ENCODE measurements around the gene GPATCH3.

DNA sequence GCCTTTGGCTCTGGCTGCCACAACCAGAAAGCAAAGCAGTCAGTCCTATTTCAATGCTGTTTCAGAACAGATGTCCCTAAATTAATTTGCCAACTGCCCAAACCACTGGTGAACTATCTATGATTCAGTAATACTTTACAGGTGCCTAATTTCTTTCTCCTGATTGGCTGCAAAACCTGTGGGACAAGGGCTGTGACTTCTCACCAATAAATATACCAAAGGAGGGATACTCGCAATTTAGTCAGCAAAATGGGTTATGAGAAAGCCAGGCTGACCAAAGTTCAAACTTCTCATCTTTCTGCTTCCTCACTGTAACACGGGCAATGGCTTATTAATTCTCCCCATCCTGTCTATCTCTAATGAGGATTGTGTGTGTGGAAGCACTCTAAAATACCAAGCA is 22.9 kb downstream of the GPATCH3 start:
- TF ChIP-seq POLR2A (IDR thresholded peaks at IDR 0.05; ENCODE audit: borderline replicate concordance, extremely low read depth, insufficient read depth, insufficient read length) (no peak), ATF3 (IDR thresholded peaks at IDR 0.05) (no peak), CTCF (IDR thresholded peaks at IDR 0.05 in 2 of 3, conservative IDR thresholded peaks at IDR 0.05 in 1 of 3; ENCODE audit: borderline replicate concordance in 1 of 3, insufficient read depth in 1 of 3, low read depth in 2 of 3, low read length in 2 of 3) (no peak), POLR2AphosphoS5 (IDR thresholded peaks at IDR 0.05; ENCODE audit: low read depth, low read length) (no peak), EZH2 (IDR thresholded peaks at IDR 0.05) (no peak), REST (IDR thresholded peaks at IDR 0.05; ENCODE audit: low read depth) (no peak), EZH2phosphoT487 (IDR thresholded peaks at IDR 0.05; ENCODE audit: borderline replicate concordance) (no peak), RAD21 (IDR thresholded peaks at IDR 0.05; ENCODE audit: low read depth) (no peak), CEBPB (IDR thresholded peaks at IDR 0.05; ENCODE audit: low read depth) (no peak)

Data from HCT116 (cell line).